HG03097 (cell line): ENCODE data around the gene STMN3.
"Not testable (repeated sequence)": the region's sequence is repeated elsewhere in the genome, so short reads cannot be mapped to it uniquely, and the experiment has no call there.

Experiments used
- ATAC-seq: cut with Tn5 transposase; IDR thresholded peaks from one replicate; pipeline ENCODE4 v1.9.1; 2021; ENCODE audit not compliant: unreplicated experiment, low FRiP score

Gene STMN3

DNA sequence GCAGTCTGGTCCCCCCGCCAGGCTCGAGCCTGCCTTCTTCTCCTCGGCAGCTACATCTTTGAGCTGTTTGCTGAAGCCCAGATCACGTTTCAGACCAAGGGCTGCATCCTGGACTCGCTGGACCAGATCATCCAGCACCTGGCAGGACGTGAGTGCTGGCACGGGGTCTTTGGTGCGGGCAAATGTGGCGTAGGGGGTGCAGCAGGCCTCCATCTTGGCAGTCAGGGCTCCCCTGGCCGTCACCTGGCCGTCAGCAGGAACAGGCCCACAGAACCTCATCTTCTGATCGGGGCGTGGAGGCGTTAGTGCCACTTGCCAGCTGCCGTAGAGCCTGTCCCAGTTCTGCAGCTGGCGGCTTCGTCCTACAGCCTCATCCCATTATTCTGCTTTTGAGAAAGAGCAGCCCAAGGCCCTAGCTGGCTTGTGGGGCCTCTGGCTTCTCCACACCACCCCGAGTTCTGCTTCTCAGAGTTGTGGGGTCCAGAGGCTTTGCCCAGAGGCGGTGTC lies 26.6 kb upstream of the STMN3 start:
- ATAC-seq, result no peak

DNA sequence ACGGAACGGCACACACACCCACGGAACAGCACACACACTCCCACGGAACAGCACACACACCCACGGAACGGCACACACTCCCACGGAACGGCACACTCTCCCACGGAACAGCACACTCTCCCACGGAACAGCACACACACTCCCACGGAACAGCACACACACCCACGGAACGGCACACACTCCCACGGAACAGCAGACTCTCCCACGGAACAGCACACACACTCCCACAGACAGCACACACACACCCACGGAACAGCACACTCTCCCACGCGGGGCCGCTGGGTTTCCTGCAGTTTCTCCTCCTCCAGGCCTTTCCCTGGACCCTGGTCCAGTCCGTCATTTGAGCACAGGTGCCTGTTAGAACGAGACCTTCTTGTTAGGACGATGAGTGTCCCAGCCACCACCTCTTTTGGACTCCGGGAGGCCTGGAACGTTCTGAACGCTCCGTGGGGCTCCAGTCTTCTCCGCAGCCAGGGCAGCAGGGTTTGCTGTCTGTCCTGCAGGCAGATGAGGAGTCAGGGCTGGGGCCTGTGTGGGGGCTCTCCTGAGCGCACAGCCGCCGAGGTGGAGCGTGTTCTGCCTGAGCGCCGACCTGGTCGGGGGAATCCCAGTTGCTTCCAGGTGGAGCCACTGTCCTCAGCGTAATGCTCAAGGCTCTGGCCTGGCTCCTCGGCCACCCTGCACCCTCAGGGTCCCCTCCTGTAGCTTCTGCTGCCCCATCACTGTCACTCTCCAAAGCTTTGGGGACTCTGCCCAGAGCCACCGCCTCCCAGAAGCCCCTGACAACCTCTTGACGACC lies 25.6 kb upstream of the STMN3 start:
- no peak for ATAC-seq

DNA sequence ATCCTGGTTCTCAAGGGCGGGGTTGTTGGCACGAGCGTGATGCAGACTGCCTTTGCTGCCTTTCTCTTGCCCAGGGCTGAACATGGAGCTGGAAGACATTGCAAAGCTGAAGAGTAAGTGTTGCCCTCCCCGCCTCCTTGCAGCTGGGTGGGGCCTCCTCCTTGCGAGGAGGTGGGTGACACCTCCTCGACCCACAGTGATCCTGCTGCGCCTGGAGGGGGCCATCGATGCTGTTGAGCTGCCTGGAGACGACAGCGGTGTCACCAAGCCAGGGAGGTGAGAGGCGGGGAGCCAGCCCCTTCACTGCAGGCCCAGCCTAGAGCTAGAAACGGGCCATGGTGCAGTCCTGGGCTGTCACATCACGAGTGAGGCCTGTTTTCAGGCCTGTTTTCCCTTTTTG lies 24.8 kb upstream of the STMN3 start:
- no peak for ATAC-seq

DNA sequence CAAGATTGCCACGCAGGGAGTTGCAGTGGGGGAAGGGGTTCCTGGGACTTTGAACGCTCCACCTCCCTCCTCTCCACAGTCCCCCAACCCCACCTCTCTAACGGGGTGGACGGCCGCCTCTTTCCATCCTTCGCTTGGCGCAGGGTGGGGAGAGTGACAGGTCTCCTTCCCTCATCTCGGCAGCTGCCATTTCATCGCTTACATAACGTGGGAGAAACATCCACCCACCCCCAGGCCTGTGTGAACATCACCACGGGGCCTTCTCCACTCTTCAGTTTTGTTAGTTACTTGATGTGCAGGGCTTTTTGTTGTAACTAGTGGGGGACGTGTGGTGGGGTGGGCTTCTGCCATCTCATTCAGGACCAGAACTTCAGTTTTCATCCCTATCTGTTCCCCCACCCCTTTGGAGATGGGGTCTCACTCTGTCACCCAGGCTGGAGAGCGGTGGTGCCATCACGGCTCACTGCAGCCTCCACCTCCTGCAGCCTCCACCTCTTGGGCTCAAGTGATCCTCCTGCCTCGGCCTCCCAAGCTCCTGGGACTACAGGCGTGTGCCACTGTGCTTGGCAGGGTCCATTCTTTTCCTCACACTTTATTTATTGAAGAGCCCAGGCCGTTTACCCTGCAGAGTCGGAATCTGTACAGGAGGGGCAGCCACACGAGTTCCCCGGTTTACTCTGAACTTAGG lies 22.6 kb upstream of the STMN3 start:
- ATAC-seq, result no peak

DNA sequence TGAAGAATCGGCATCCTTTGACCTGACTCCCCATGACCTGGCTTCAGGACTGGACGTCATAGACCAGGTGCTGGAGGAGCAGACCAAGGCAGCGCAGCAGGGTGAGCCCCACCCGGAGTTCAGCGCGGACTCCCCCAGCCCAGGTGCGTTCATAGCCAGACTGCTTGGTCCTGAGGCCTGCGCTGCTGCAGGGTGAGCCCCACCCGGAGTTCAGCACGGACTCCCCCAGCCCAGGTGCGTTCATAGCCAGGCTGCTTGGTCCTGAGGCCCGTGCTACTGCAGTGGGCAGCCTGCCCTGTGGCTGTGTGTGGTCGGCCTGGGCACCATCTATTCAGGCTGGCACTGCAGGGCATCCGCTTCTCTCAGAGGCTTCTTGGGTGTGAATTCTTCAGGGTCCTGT lies 20.7 kb upstream of the STMN3 start:
- no peak for ATAC-seq

DNA sequence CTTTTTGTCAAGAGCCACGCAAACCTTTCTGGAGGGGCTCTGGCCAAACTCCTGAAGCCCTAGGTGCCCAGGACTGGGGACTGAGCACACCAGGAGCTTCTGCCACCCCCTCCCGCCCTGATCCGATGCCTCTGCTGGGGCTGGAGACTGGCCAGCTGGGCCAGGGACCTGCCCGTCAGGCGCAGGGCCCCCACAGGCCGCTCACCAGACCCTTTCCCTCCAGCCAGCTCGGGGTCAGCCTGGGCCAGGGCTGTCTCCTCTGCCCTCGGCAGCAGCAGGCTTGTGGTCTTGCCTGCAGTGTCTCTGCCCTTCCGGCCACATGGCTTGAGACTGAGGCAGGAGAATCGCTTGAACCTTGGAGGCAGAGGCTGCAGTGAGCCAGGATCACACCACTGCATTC lies 19.4 kb upstream of the STMN3 start:
- ATAC-seq, result no peak

DNA sequence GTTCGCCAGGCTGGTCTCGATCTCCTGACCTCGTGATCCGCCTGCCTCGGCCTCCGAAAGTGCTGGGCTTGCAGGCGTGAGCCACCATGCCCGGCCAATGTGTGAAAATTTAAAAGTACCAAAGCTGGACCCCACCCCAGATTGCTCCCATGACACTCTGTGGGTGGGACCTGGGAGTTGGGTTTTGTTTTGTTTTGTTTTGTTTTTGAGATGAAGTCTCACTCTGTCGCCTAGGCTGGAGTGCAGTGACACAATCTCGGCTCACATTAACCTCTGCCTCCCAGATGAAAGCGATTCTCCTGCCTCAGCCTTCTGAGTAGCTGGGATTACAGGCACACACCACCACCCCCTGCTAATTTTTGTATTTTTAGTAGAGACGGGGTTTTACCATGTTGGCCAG lies 18.5 kb upstream of the STMN3 start:
- ATAC-seq, result not testable (repeated sequence)

DNA sequence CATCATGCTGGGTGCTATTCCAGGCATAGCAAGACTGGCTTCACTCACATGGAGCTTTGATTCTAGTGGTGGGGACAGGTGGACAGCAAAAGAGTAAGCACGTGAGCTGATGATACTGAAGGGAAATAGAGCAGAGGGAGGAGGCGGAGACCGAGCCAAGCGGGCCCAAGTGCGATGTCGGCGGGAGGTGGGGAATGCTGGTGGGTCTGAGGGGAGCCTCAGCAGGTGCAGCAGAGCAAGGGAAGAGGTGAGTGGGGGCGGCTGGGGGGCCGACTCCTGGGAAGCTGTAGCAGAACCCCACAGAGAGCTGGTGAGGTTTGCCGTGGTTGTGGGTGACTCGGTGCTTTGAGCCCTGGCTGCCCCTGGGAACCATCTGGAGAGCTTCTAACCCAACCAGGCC lies 15.1 kb upstream of the STMN3 start:
- ATAC-seq, result no peak

DNA sequence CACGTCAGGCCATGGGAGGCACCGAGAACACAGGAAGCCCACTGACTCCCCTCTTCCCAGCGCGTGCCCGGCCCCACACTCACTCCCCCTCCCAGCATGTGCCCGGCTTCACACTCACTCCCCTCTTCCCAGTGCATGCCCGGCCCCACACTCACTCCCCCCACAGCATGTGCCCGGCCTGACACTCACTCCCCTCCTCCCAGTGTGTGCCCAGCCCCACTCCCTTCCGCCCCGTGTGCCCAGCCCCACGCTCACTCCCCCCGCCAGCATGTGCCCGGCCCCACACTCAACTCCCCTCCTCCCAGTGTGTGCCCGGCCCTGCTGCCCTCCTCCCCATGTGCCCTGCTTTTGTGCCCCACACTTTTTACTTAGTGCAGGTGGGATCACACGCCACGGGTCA lies 14.6 kb upstream of the STMN3 start:
- ATAC-seq, result no peak

DNA sequence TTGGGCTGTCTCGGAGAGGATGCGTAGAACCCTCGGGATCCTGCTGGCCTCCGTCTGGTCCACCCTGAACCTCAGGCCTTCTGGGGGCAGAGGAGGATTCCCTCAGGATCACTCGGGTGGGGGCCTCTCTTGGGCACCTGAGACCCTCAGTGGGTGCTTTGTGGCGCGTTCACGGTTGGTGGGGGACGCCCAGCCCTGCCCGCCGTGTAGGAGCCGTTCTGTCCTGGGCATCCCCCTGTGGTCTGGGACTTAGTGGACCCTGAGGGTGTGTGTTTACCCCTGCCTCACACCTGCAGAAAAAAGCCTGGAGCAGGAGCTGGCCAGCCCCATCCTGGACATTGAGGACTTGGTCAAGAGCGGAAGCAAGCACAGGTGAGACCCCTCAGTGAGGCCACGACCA lies 12.5 kb upstream of the STMN3 start:
- ATAC-seq, result no peak

DNA sequence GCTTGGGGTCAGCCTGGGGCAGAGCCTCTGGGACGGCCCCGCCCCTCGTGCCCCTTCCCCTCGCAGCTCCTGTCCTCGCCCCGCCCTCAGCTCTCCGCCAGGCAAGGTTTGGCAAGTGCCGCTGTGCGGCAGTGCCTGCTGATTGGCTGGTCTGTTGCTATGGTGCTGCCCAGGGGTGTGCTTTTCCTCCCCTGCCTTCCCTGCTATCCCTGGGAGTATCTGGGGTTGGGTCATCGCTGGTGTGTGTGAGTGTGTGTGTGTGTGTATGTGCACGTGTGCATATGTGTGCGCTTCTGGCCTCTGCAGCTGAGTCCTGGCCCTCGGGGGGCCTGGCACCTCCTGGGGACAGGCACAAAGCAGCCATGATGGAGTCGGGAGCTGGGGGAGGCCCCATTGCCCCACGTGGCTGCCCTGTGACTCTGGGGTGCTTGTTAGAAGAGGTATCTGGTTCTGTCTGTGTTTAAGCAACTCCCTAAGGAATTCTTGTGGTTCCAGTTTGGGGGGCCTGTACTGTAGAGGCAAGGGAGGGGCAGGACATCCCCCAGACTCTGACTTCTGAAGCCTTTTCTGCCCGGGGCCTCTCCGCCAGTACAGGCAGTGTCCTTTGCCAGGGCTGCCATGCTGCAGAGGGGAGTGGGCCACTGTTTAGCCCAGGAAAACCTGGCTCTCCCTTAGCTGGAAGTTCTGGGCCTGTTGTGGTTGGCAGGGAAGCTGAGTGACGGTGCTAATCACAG lies 11.8 kb upstream of the STMN3 start:
- no peak for ATAC-seq

DNA sequence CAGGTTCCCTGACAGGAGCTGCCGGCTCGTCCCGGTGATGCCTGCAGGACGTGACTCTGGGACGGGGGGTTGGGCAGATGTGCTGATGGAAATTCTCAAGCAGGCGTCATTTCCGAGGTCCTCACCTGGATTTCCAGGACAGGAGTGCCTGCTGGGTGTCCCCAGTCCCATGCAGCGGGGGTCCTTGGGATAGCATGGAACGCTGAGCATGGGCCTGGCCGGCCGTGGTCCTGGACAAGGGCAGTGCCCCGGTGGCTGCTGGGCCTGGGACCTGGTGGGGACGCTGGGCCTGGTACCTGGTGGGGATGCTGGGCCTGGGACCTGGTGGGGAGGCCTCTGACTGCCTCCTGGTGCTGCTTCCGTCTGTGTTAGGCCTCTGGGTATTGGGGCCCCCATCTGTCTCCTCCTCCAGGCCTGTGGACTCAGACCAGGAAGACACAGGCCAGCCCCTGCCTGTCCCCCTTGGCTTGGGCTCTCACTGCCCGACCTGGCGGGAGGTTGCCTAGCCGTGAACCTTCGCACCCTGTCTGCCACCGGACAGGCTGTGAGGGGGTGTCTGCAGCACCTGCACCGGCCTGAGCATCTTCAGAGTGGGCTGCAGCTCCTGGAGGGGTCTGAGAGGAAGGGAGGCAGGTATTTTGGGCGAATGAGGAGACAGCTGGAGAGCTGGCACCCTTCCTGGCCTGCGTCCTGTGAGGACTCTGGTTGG lies 11.1 kb upstream of the STMN3 start:
- ATAC-seq, result no peak

DNA sequence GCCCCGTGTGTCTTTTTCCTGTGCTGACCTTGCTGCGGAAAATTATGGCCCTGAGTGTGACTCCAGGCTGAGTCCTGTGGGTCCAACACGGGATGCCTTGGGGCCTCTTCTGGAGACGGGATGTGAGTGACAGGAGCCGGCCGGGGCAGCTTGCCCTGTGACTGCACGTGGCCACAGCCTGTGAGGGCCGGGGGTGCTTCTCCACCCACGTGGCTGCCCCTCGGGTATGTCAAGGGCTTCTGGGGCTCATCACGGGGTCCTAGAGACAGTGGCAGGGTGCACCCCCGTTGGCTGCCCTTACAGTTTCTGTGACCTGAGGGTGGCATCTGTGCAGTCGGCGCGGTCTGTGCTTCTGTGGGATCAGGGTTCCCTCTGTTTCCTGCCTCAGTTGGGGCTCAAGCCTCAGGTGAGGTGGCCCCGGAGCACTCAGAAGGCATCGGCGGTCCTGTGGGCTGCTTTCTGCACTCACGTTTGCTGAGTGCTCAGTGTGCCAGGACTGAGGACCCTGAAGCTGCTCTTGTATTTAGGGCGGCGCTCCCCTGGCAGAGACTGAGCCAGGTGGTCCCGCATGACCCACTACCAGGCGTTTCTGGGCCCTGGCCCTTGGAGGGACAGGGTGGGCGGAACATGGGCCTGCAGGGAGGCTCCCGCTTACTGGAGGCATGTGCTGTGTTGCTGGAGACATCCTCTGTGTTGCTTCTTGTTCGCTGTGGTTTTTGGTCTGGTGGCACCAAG lies 10.3 kb upstream of the STMN3 start:
- no peak for ATAC-seq

DNA sequence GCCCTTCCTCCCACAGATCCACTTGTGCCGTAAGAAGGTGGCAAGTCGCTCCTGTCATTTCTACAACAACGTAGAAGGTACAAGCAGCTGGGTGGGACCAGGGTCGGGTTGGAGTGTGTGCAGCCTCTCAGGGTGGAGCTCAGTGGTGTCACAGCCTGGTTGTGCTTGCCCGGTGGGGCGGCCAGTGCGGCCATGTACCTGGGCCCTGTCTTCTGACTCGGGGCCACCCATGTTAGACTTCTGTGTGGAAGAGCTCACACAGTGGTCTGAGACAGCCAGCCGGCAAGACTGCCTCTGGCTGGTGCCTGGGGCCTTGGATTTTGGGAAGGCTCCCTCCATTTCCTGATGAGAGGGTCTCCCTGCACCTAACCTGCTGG lies 9.6 kb upstream of the STMN3 start:
- no peak for ATAC-seq

DNA sequence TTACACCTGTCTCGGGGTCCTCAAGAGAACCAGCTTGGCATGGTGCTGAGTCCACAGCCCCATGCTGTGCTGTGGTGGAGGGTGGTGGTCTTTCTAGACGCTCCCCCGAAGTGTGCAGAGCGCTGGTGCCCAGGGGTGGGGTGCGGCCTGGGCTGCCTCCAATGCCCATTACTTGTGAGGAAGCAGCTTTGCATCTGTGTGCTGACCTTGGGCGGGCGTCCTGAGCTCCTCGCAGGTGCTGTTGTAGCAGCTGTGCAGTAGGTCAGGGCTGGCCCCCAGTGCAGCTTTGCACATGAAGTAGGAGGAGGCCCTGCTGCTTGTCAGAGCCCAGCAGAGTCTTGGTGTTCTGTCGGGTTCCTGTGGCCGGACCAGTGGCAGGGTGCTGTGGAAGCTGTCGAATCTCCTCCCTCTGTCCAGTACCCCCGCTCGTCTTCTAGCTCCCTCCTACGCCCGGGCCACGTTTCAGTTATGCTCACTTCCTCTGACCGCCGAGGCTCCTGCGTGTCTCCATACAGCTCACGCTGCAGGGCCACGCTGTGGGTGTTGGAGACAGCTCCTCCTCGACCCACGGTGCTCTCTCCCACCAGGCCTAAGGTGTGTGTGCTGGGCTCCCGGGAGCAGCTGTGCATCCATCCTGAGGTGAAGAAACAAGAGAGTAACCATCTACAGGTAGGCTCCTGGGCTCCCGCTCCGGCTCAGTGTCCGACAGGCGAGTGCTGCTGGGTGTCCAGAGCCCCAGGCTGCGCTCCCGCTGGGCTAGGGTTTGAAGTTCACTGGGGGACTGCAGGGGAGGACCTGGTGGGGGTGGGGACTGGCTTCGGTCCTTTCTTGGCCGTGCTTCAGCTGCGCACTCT lies 9.0 kb upstream of the STMN3 start:
- ATAC-seq, result no peak

DNA sequence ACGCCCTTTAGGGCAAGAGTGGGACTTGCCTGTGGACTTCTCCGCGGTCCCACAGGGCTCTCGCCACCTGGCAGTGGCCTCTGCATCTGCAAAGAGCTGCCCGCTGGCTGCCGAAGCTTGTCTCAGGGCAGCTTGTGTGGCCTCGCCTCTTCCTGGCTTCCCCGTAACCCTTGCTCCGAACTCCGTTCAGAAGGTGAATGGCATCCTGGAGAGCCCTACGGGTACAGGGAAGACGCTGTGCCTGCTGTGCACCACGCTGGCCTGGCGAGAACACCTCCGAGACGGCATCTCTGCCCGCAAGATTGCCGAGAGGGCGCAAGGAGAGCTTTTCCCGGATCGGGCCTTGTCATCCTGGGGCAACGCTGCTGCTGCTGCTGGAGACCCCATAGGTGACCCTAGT lies 7.9 kb upstream of the STMN3 start:
- no peak for ATAC-seq

DNA sequence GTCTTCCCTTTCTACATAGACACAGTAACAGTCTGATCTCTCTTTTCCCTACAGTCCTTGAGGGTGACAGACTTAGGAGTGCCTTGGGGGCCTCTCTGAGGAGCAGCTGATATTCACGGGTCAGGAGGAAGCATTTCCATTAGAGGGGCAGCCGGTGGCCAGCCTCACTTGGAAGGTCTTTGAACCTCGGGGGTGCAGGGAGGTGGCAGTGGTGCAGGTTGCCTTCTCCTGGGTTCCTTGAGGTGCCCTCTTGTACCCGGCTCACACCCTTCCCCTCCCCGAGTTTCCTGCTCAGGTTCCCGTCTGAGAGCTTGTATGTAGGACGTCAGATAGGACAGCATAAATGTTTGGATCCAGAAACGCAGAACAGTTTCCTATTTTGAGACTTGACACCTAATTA lies 7.4 kb upstream of the STMN3 start:
- ATAC-seq, result no peak

DNA sequence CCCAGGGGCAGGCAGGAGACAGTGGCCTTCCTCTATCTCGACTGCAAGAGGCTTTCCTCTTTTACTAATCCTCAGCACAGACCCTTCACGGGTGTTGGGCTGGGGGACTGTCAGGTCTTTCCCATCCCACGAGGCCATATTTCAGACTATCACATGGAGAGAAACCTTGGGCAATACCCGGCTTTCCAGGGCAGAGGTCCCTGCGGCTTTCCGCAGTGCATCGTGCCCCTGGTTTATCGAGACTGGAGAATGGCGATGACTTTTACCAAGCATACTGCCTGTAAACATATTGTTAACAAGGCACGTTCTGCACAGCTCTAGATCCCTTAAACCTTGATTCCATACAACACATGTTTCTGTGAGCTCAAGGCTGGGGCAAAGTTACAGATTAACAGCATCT lies 7.0 kb upstream of the STMN3 start:
- ATAC-seq, result not testable (repeated sequence)

DNA sequence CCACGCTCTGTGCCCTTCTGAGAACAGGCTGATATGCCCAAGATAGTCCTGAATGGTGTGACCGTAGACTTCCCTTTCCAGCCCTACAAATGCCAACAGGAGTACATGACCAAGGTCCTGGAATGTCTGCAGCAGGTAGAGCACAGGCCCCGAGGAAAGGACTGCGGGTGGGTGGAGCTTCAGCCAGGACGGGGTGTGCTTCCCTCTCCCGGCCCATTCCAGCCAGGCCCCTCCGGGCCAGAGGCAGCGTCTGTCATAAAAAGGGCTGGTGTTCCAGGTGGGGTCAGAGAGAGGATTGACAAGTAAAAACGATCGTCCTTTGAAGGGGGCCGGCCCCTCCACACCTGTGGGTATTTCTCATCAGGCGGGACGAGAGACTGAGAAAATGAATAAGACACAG lies 6.1 kb upstream of the STMN3 start:
- ATAC-seq, result no peak
